Measurements from ENCODE around the gene ADCY1. TPM values are rescaled to one million over a fixed set of nuclear protein-coding genes. Genes with fewer than 3 reads are reported as not detected.
A peak's percentile ranks its signal among the peaks of the same experiment; 100 is the strongest.

Gene ADCY1
- total and polyA plus RNA-seq, 2 donors from 2014 or later: 2.9 to 3.7 TPM

DNA sequence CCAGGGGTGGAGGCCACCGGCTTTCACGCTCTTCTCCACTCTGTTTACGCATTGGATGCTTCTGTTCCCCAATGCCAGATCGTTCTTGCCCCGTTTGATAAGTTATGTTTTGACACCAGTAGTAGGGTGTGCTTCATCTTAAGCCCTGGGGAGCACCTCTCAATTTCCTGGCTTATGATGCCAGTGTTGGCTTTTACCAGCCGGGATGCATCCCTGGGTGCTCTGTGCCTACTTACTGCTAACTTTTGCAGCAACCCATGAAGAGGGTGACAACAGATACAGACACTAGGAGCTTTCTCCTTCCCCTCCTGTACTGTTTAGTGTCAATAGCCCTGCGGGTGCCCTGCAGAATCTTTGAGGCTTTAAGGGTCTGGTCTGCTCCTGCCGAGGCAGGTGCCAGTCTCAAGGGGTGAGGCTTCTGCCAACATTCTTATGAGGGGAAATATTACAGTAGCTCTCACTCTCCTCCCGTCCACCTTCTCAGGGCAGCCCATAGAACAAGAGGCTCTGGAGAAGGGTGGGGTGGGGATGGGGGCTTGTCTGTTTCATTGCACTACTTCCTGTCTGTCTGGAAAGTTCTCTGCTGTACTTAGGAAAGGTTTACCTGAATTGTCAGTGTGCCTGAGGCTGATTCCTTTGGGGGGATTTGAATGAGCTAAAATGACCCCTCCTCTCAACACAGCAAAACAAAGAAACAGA lies 23.3 kb downstream of the ADCY1 start:
- DNase-seq: peak in 2 of 5 donors; percentile 5 to 17
- Histone ChIP-seq H3K9me3 (ENCODE audit: control insufficient read depth in 2 of 3, insufficient read depth in 1 of 3, low read length in 3 of 3) (no peaks in the 10 kb centered on the region), H3K4me1 (ENCODE audit: control insufficient read depth in 2 of 3, insufficient read depth in 2 of 3, low read depth in 1 of 3, low read length in 3 of 3) (no peaks in the 10 kb centered on the region), H3K4me3 (ENCODE audit: low read length in 3 of 3) (no peak overlapping the region), H3K27me3 (ENCODE audit: control insufficient read depth, insufficient read depth, low read length) (no peaks in the 10 kb centered on the region), H3K27ac (ENCODE audit: low read depth in 2 of 2, low read length in 2 of 2) (no peak overlapping the region), H3K36me3 (ENCODE audit: control insufficient read depth in 2 of 3, insufficient read depth in 3 of 3, low read length in 3 of 3) (no peaks in the 10 kb centered on the region), H3K9ac (ENCODE audit: low read length in 3 of 3) (no peak overlapping the region)
- FAIRE-seq: no peak
- TF ChIP-seq, protein P1, sequence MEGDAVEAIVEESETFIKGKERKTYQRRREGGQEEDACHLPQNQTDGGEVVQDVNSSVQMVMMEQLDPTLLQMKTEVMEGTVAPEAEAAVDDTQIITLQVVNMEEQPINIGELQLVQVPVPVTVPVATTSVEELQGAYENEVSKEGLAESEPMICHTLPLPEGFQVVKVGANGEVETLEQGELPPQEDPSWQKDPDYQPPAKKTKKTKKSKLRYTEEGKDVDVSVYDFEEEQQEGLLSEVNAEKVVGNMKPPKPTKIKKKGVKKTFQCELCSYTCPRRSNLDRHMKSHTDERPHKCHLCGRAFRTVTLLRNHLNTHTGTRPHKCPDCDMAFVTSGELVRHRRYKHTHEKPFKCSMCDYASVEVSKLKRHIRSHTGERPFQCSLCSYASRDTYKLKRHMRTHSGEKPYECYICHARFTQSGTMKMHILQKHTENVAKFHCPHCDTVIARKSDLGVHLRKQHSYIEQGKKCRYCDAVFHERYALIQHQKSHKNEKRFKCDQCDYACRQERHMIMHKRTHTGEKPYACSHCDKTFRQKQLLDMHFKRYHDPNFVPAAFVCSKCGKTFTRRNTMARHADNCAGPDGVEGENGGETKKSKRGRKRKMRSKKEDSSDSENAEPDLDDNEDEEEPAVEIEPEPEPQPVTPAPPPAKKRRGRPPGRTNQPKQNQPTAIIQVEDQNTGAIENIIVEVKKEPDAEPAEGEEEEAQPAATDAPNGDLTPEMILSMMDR (IDR thresholded peaks at IDR 0.05; ENCODE audit: borderline replicate concordance, extremely low read depth, insufficient read depth): no peak
- intact Hi-C loops (cut with DNase I): no loop called here

DNA sequence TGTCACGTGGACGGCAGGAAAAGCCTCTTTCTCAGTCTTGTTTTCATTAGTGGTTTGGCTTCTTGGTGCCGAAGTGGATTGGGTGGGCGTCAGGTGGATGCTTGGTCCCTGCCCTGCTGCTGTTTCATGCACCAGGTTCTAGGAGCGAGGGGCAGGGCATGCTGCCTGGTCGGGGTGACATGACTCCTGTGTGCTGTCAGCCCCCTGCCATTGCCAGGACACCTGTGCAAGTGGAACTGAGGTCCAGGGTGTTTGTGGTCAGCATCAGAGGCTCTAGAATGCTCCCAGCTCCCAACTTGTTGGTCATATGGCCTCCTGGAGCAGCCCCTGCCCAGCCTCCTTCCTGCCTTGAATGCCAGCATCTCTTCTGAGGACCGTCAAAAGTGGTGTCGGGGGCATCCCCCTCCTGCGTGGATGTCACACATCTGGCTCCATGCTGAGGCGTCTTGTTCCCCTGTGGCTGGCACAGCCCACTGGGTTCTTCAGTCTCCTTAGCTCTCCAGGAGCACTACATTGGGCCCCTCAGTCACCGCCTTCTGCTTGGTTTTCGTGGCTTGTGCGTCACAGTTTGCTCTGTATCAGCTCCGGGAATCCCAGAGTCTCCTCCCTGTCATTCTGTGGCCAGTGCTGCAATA lies 24.8 kb downstream of the ADCY1 start:
- no peak overlapping the region for H3K27ac ChIP-seq (ENCODE audit: low read depth in 2 of 2, low read length in 2 of 2)
- intact Hi-C loops (cut with DNase I): no loop called here
- DNase-seq (peak in 2 of 5 donors; percentile 42 to 49), FAIRE-seq (no peak)
- TF ChIP-seq, protein P1 (IDR thresholded peaks at IDR 0.05; ENCODE audit: borderline replicate concordance, extremely low read depth, insufficient read depth): no peak
- H3K9ac ChIP-seq (ENCODE audit: low read length in 3 of 3): no peak overlapping the region
- no peaks in the 10 kb centered on the region for H3K36me3 ChIP-seq (ENCODE audit: control insufficient read depth in 2 of 3, insufficient read depth in 3 of 3, low read length in 3 of 3)
- H3K27me3 ChIP-seq (ENCODE audit: control insufficient read depth, insufficient read depth, low read length): no peaks in the 10 kb centered on the region
- no peaks in the 10 kb centered on the region for H3K4me1 ChIP-seq (ENCODE audit: control insufficient read depth in 2 of 3, insufficient read depth in 2 of 3, low read depth in 1 of 3, low read length in 3 of 3)
- H3K9me3 ChIP-seq (ENCODE audit: control insufficient read depth in 2 of 3, insufficient read depth in 1 of 3, low read length in 3 of 3): no peaks in the 10 kb centered on the region
- no peak overlapping the region for H3K4me3 ChIP-seq (ENCODE audit: low read length in 3 of 3)

DNA sequence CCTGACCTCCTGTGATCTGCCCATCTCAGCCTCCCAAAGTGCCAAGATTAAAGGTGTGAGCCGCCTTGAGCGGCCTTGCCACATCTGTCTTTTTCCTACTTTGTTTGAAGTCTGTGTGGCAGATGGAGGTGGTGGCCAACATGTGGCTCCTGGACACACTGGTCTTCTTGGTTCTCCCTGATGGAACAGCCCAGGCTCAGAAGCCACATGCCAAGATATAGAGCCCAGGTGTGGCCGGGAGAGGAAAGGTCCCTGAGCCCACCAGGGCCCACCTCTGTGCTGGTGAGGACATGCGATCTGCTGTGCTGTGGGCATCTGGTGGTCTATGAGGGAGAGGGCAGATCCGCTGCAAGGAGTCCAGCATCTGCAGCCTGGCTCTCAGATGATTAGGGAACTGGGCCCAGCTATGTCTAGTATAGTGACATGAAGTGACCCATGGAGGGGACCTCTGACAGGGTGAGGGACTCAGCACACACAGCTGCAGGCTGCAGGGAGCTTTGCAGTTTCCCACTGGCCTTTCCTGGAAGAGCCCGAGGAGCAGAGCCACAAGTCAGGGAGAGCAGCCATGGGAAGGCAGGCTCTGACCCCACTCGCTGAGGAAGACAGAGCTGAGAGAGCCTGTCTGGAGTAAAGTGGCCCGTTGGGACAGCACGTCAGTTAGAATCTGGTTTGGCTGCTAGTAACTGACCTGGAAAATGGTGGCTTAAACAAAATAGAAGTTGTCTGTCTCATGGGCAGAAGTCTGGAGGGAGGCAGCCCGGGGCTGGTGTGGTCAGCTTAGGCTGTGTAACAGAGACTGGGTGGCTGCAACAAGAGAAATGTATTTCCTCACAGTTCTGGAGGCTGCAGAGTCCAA lies 25.9 kb downstream of the ADCY1 start:
- DNase-seq (peak in 2 of 5 donors; percentile 16 to 73), FAIRE-seq (no peak)
- H3K27me3 ChIP-seq (ENCODE audit: control insufficient read depth, insufficient read depth, low read length): no peaks in the 10 kb centered on the region
- H3K9ac ChIP-seq (ENCODE audit: low read length in 3 of 3): no peak overlapping the region
- no peaks in the 10 kb centered on the region for H3K4me1 ChIP-seq (ENCODE audit: control insufficient read depth in 2 of 3, insufficient read depth in 2 of 3, low read depth in 1 of 3, low read length in 3 of 3)
- no peak overlapping the region for H3K4me3 ChIP-seq (ENCODE audit: low read length in 3 of 3)
- no peaks in the 10 kb centered on the region for H3K9me3 ChIP-seq (ENCODE audit: control insufficient read depth in 2 of 3, insufficient read depth in 1 of 3, low read length in 3 of 3)
- TF ChIP-seq, protein P1 (IDR thresholded peaks at IDR 0.05; ENCODE audit: borderline replicate concordance, extremely low read depth, insufficient read depth): no peak
- intact Hi-C loops (cut with DNase I): no loop called here
- no peaks in the 10 kb centered on the region for H3K36me3 ChIP-seq (ENCODE audit: control insufficient read depth in 2 of 3, insufficient read depth in 3 of 3, low read length in 3 of 3)
- H3K27ac ChIP-seq (ENCODE audit: low read depth in 2 of 2, low read length in 2 of 2): no peak overlapping the region
